Placental pericyte (primary cell): ENCODE data around the gene CDC42EP1. TPM values are rescaled to one million over a fixed set of nuclear protein-coding genes. Genes with fewer than 3 reads are reported as not detected.

ENCODE experiments used
- small RNA-seq: library from RNA; depleted of rRNA; stranded (forward); fragments of <200 nt; gene quantifications from one replicate; pipeline ENCODE3, GENCODE V24; 2012; ENCODE audit warnings: low replicate concordance
- total RNA-seq: library from RNA; depleted of rRNA; stranded (reverse); fragments of >200 nt; gene quantifications from 2 replicates; pipeline ENCODE4 v1.2.3, GENCODE V29; 2012

CDC42EP1 gene, protein sequence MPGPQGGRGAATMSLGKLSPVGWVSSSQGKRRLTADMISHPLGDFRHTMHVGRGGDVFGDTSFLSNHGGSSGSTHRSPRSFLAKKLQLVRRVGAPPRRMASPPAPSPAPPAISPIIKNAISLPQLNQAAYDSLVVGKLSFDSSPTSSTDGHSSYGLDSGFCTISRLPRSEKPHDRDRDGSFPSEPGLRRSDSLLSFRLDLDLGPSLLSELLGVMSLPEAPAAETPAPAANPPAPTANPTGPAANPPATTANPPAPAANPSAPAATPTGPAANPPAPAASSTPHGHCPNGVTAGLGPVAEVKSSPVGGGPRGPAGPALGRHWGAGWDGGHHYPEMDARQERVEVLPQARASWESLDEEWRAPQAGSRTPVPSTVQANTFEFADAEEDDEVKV
- total RNA-seq = 36.8 and 37.6 TPM in 2 replicates

DNA sequence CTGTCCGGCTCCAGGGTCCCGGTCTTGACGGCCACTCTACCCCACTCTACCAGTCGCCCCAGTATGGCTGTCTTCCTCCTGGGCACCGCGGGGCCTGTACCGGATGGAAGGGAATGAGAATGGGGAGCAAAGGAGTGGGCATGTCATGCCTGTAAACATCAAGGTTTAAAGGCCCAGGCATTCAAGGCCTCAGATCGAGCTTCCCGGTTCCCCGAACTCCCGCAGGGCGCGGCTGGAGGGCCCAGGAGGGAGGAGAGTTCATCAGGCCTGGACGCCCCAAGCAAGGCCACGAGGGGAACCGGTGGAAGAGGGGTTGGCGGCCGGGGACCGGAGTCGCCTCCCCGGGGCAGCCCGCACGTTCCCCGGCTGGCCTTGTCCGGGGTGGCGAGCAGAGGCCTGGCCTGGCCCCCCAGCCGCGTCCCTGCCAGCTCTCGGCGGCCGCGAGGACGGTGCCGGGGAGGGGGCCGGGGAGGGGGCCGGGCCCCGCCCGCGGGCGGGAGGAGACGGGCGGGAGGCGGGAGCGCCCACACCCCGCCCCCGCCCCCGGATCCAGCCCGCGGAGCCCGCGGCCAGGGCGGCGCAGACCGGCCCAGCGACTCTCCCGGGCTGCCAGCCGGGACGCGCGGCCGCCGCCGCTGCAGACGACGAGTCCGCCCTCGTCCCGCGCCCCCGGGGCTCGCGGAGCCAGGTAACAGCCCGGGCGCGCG, at the start of gene CDC42EP1:
CDC42EP1 (plus strand) TSS at position 580 of the 707 bp plus-strand sequence. CDS start 5,870 bp downstream, outside the sequence.

DNA sequence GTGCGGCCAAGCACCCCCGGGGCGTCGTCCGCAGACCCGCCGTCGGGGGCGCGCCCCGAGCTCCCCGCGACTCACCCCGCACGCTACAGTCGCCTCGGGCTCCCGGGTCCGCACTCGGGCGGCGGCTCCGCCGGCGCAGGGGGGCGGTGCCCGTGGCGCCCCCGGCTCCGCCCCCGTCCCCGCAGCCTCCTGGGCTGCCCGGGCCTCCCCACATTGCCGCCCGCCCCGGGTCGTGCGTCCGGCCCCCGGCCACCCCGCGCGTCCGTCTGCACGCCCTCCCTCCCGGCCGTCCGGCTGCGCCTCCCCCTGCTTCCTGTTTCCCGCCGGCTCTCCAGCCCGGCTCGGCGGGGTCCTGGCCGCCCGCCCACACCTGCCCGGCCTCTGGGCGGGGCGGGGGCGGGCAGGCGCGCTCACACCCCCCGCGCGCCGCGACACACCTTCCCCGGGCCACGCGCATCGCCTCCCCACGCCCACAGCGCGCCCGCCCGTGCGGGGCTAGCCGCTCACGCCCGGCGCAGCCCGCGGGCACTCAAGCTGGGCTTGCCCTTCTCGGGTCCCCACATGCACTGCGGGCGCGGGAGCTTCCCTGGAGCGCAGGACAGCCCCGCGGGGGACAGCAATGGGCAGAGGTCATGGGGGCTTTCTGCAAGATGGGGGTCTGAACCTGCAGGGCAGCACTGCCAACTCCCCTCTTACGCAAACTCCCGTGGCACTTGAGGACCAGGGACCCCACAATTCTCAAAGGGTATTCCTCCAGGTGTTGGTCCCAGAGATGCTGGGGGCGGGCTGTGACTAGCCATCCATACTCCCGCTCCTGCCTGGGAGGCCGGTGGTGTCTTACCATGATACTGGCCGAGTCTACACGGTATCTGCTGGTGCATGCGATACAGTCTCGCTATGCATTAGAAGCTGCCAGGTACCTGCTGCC, 40.7 kb upstream of the CDC42EP1 start, which contains the start of gene CARD10:
CARD10 (minus strand) TSS at position 148 of the 928 bp plus-strand sequence. CDS start 215 bp downstream, outside the sequence.

DNA sequence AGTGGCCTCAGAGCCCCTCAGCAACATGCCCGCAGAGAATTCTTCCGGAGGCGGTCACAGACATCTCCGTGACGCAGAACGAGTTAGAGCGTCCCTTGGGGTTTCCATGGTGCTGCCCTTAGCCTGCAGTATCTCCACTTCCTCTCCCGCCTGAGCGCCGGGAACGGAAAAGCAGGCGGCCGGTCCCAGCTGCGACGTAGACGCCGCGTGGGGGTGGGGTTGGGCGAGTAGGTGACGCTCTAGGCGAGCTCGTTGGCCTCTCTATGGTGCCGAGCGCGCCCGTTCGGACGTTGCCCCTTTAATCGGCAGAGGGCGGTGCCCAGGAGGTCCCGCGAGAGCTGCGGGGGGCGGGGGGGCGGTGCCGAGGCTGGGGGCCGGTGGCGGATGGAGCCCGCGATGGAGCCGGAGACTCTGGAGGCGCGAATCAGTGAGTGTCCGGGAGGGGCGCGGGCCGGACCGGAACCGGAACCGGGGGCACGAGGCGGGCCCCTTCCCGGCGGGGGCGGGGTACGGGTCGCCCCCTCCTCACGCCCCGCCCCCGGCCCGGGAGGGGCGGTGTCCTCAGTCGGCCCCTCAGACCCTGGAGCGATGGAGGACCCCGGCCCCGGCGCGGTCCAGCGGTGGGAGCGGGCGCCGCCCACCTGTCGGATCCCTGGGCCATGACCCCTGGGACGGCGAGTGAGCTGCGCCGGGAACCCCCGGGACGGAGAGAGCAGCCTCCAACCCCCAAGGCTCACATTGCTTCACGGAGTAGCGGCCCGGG, 48.4 kb downstream of the CDC42EP1 start, which contains the start of gene GGA1:
GGA1 (plus strand) TSS at position 358 of the 763 bp plus-strand sequence; CDS start at position 385, 27 bp downstream.

Small RNA genes within 50 kb of the gene (small RNA-seq; reads per million reads assigned to genes)
- not detected for gene RF00017

Other genes starting within 250 kb of the CDC42EP1 start
- 0.66 and 1.4 TPM in 2 replicates for gene ELFN2, start 133.0 kb upstream of the CDC42EP1 start, total RNA-seq
- gene MFNG, start 74.1 kb upstream of the CDC42EP1 start, total RNA-seq = 0.43 TPM in 1 of 2 replicates, not detected in the other
- 2.8 and 3.9 TPM in 2 replicates for gene CARD10, start 41.1 kb upstream of the CDC42EP1 start, total RNA-seq
- not detected in 2 replicates for gene LGALS2, start 19.6 kb downstream of the CDC42EP1 start, total RNA-seq
- gene GGA1, start 48.4 kb downstream of the CDC42EP1 start, total RNA-seq = 40.7 and 50.3 TPM in 2 replicates
- gene SH3BP1, start 79.2 kb downstream of the CDC42EP1 start, total RNA-seq = 11.7 and 13.8 TPM in 2 replicates
- gene PDXP, start 98.2 kb downstream of the CDC42EP1 start, total RNA-seq = 3.9 and 29.9 TPM in 2 replicates
- 4,884 and 6,707 TPM in 2 replicates for gene LGALS1, start 115.2 kb downstream of the CDC42EP1 start, total RNA-seq
- 19.8 and 31.7 TPM in 2 replicates for gene NOL12, start 125.9 kb downstream of the CDC42EP1 start, total RNA-seq
- gene TRIOBP, start 136.6 kb downstream of the CDC42EP1 start, total RNA-seq = 265 and 271 TPM in 2 replicates
- 21.3 and 27.8 TPM in 2 replicates for gene GCAT, start 247.5 kb downstream of the CDC42EP1 start, total RNA-seq